ENCODE measurements around the gene DNAJA1.

The DNAJA1 gene

GRCh38 chr9:33042473-33042872, 17.4 kb downstream of the DNAJA1 start:
- H3K9ac ChIP-seq (ENCODE audit: low read depth, low read length, poor library complexity, severe bottlenecking) = no peak overlapping the region
- TF ChIP-seq EZH2phosphoT487 (IDR thresholded peaks at IDR 0.05; ENCODE audit: borderline replicate concordance) = no peak
- no peak for TF ChIP-seq CTCF (conservative IDR thresholded peaks at IDR 0.05; ENCODE audit: low read length)

GRCh38 chr9:33043671-33044070, 18.6 kb downstream of the DNAJA1 start:
- no peaks in the 10 kb centered on the region for H3K79me2 ChIP-seq (ENCODE audit: insufficient read depth, low read length)
- no peak overlapping the region for H2AFZ ChIP-seq (ENCODE audit: low read length)
- peaks cover 8% of the 10 kb centered on the region for H4K20me1 ChIP-seq (ENCODE audit: insufficient read depth, low read length, poor library complexity, severe bottlenecking)
- no peaks in the 10 kb centered on the region for H3K9me2 ChIP-seq (replicated peaks; ENCODE audit: low read depth, low read length)
- H3K4me2 ChIP-seq (ENCODE audit: low read depth, low read length, poor library complexity, severe bottlenecking) = no peak overlapping the region
- peaks cover 9% of the 10 kb centered on the region; the same call in 1 of the 2 replicates for H3F3A ChIP-seq (ENCODE audit: low read depth)
- no peak for TF ChIP-seq CTCF (conservative IDR thresholded peaks at IDR 0.05; ENCODE audit: low read length)
- TF ChIP-seq EZH2phosphoT487 (IDR thresholded peaks at IDR 0.05; ENCODE audit: borderline replicate concordance) = no peak
- peaks cover 35% of the 10 kb centered on the region for H3K36me3 ChIP-seq (ENCODE audit: insufficient read depth, low read length)
- no peaks in the 10 kb centered on the region for H3K27me3 ChIP-seq (ENCODE audit: insufficient read depth, low read length, poor library complexity, severe bottlenecking)
- H3K9me3 ChIP-seq (ENCODE audit: insufficient read depth, low read depth, low read length) = no peaks in the 10 kb centered on the region
- no peak overlapping the region for H3K9ac ChIP-seq (ENCODE audit: low read depth, low read length, poor library complexity, severe bottlenecking)
- no peak overlapping the region for H3K4me3 ChIP-seq (ENCODE audit: low read length, poor library complexity, severe bottlenecking)
- H3K4me1 ChIP-seq (ENCODE audit: insufficient read depth, low read length, poor library complexity, severe bottlenecking) = no peaks in the 10 kb centered on the region

More at GRCh38 chr9:33042473-33042872, 17.4 kb downstream of the DNAJA1 start:
- H3K9me2 ChIP-seq (replicated peaks; ENCODE audit: low read depth, low read length) = no peaks in the 10 kb centered on the region
- H3K79me2 ChIP-seq (ENCODE audit: insufficient read depth, low read length) = peaks cover 3% of the 10 kb centered on the region; the same call in 1 of the 2 replicates
- peaks cover 14% of the 10 kb centered on the region for H4K20me1 ChIP-seq (ENCODE audit: insufficient read depth, low read length, poor library complexity, severe bottlenecking)
- H2AFZ ChIP-seq (ENCODE audit: low read length) = no peak overlapping the region
- H3K4me2 ChIP-seq (ENCODE audit: low read depth, low read length, poor library complexity, severe bottlenecking) = no peak overlapping the region
- H3K9me3 ChIP-seq (ENCODE audit: insufficient read depth, low read depth, low read length) = no peaks in the 10 kb centered on the region
- peaks cover 9% of the 10 kb centered on the region; the same call in 1 of the 2 replicates for H3F3A ChIP-seq (ENCODE audit: low read depth)
- H3K4me3 ChIP-seq (ENCODE audit: low read length, poor library complexity, severe bottlenecking) = no peak overlapping the region
- peaks cover 44% of the 10 kb centered on the region for H3K36me3 ChIP-seq (ENCODE audit: insufficient read depth, low read length)
- H3K4me1 ChIP-seq (ENCODE audit: insufficient read depth, low read length, poor library complexity, severe bottlenecking) = no peaks in the 10 kb centered on the region
- no peaks in the 10 kb centered on the region for H3K27me3 ChIP-seq (ENCODE audit: insufficient read depth, low read length, poor library complexity, severe bottlenecking)

- no peaks in the 10 kb centered on the region for H3K9me2 ChIP-seq (replicated peaks; ENCODE audit: low read depth, low read length)
- H3K4me1 ChIP-seq (ENCODE audit: insufficient read depth, low read length, poor library complexity, severe bottlenecking) = no peaks in the 10 kb centered on the region
- no peak overlapping the region for H2AFZ ChIP-seq (ENCODE audit: low read length)
These were observed 19.1 kb downstream of the DNAJA1 start for GRCh38 chr9:33044162-33044673.

More at GRCh38 chr9:33044162-33044673, 19.1 kb downstream of the DNAJA1 start:
- Histone ChIP-seq H3K9ac (ENCODE audit: low read depth, low read length, poor library complexity, severe bottlenecking) (no peak overlapping the region), H3K27me3 (ENCODE audit: insufficient read depth, low read length, poor library complexity, severe bottlenecking) (no peaks in the 10 kb centered on the region), H3K9me3 (ENCODE audit: insufficient read depth, low read depth, low read length) (no peaks in the 10 kb centered on the region), H3K79me2 (ENCODE audit: insufficient read depth, low read length) (no peaks in the 10 kb centered on the region), H3F3A (ENCODE audit: low read depth) (peaks cover 7% of the 10 kb centered on the region; the same call in 1 of the 2 replicates), H3K36me3 (ENCODE audit: insufficient read depth, low read length) (peaks cover 30% of the 10 kb centered on the region; the same call in 1 of the 2 replicates), H3K4me3 (ENCODE audit: low read length, poor library complexity, severe bottlenecking) (no peak overlapping the region), H4K20me1 (ENCODE audit: insufficient read depth, low read length, poor library complexity, severe bottlenecking) (peaks cover 3% of the 10 kb centered on the region), H3K4me2 (ENCODE audit: low read depth, low read length, poor library complexity, severe bottlenecking) (no peak overlapping the region)
- TF ChIP-seq EZH2phosphoT487 (IDR thresholded peaks at IDR 0.05; ENCODE audit: borderline replicate concordance) (no peak), CTCF (conservative IDR thresholded peaks at IDR 0.05; ENCODE audit: low read length) (no peak)

Measured in Loucy (cell line).